NB4 (cell line): ENCODE measurements around the gene PRTN3.
"Not testable (repeated sequence)": the region's sequence is repeated elsewhere in the genome, so short reads cannot be mapped to it uniquely, and the experiment has no call there.

ENCODE experiments used
- DNase-seq: peaks from one replicate; pipeline ENCODE4 v3.0.0; 2010; ENCODE audit warnings: low read depth
- H3K4me3 ChIP-seq: one replicate; pipeline ENCODE4 v1.5.1; 2011; ENCODE audit warnings: mild to moderate bottlenecking, low read depth, low read length, moderate library complexity
- MYC ChIP-seq: IDR thresholded peaks from 2 replicates; pipeline ENCODE4 v1.6.1; 2011; ENCODE audit warnings: low read depth, low read length
- POLR2A ChIP-seq: IDR thresholded peaks from 2 replicates; pipeline ENCODE4 v1.6.1; 2011; ENCODE audit warnings: mild to moderate bottlenecking; ENCODE audit not compliant: insufficient read length; ENCODE audit errors: extremely low read depth
- TF ChIP-seq, protein P1 (sequence below): IDR thresholded peaks from one replicate; pipeline ENCODE4 v1.5.1; 2012; ENCODE audit warnings: low read depth, low read length
- TF ChIP-seq, protein P2 (sequence below): IDR thresholded peaks from 2 replicates; pipeline ENCODE4 v1.6.1; 2011; ENCODE audit warnings: low read depth, low read length

PRTN3 gene

DNA sequence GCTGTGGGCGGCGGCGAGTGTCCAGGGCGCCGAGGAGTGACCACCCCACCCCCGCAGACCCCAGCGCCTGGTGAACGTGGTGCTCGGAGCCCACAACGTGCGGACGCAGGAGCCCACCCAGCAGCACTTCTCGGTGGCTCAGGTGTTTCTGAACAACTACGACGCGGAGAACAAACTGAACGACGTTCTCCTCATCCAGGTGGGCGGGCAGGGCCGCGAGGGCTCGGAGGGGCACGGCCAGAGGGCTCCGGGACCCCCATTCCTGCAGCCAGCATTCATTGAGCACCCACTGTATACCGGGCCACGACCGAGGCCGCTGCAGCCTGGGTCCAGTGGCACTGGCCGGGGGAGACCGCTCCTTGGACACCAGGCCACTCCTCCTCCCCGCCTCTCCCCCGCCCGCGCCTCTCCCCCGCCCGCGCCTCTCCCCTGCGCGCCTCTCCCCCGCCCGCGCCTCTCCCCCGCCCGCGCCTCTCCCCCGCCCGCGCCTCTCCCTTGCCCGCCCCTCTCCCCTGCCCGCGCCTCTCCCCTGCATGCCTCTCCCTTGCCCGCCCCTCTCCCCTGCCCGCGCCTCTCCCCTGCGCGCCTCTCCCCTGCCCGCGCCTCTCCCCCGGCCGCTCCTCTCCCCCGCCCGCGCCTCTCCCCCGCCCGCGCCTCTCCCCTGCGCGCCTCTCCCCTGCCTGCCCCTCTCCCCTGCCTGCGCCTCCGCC, 3.2 kb downstream of the PRTN3 start:
- peak overlapping the region; percentile 32 for H3K4me3 ChIP-seq
- TF ChIP-seq MYC (no peak), POLR2A (no peak)
- TF ChIP-seq, protein P1, sequence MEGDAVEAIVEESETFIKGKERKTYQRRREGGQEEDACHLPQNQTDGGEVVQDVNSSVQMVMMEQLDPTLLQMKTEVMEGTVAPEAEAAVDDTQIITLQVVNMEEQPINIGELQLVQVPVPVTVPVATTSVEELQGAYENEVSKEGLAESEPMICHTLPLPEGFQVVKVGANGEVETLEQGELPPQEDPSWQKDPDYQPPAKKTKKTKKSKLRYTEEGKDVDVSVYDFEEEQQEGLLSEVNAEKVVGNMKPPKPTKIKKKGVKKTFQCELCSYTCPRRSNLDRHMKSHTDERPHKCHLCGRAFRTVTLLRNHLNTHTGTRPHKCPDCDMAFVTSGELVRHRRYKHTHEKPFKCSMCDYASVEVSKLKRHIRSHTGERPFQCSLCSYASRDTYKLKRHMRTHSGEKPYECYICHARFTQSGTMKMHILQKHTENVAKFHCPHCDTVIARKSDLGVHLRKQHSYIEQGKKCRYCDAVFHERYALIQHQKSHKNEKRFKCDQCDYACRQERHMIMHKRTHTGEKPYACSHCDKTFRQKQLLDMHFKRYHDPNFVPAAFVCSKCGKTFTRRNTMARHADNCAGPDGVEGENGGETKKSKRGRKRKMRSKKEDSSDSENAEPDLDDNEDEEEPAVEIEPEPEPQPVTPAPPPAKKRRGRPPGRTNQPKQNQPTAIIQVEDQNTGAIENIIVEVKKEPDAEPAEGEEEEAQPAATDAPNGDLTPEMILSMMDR = no peak
- TF ChIP-seq, protein P2, sequence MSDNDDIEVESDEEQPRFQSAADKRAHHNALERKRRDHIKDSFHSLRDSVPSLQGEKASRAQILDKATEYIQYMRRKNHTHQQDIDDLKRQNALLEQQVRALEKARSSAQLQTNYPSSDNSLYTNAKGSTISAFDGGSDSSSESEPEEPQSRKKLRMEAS = no peak
- DNase-seq = no peak

DNA sequence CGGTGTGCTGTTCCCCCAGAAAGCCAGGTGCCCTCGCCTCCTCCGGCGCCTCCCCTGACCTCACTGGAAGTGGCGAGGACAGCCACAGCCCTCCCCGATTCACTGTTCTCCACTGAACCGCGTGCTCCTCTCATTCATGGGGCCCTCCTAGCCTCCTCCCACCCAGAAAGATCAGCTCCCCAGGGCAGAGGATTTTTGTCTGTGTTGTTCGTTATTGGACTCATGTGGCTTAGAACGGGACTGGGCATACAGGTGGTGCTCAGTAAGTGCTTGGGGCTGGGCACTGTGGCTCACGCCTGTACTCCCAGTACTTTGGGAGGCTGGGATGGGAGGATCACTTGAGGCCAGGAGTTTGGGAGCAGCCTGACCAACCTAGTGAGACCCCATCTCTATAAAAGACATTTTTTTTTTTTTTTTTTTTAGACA, 3.8 kb downstream of the PRTN3 start:
- H3K4me3 ChIP-seq = no peak overlapping the region
- no peak for DNase-seq
- TF ChIP-seq POLR2A (no peak), MYC (no peak)
- TF ChIP-seq, protein P1 = no peak
- TF ChIP-seq, protein P2 = no peak

DNA sequence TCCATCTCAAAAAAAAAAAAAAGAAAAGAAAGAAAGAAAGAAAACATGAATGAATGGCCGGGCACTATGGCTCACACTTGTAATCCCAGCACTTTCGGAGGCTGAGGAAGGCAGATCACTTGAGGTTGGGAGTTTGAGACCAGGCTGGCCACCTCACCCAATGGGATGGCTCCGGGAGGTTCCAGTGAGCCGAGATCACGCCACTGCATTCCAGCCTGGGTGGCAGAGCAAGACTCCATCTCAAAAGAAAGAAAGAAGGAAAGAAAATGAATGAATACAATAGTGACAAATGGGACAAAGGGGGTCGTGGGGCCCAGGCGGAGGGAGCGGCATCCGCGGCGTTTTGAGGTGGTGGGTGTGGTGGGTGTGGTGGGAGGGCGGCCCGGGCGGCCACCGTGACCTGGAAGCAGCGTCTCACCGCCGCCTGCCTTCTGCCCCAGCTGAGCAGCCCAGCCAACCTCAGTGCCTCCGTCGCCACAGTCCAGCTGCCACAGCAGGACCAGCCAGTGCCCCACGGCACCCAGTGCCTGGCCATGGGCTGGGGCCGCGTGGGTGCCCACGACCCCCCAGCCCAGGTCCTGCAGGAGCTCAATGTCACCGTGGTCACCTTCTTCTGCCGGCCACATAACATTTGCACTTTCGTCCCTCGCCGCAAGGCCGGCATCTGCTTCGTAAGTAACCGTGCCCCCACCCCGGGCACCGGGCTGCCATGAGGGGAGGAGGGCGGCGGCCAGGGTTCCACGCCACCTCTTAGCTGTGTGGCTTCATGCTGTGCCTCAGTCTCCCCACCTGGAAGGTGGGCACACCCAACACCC, 5.1 kb downstream of the PRTN3 start:
- no peak overlapping the region for H3K4me3 ChIP-seq
- TF ChIP-seq POLR2A = no peak
- TF ChIP-seq, protein P2 = no peak
- no peak for DNase-seq

DNA sequence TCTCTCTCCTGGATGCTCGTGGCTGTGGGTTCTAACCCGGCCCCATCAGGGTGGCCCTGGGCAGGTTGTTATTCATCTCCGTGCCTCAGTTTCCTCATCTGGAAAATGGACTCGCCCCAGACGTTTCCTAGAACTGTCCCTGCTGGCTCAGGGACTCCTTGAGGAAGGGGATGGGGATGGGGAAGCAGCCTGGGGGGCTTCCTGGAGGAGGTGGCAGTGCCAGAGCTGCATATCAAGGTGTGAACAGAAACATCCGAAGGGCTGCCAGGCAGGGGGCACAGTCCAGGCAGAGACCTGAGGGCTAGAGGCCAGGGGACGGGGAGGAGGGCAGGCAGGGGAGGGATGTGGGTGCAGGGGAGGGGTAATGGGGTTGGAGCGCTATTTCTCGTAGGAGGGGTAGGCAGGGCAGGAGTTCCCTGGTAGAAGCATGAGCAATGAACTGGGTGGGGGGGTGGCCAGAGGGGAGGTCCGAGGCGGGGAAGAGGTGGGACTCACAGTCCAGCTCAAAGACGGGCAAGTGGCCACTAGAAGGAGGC, 7.7 kb downstream of the PRTN3 start:
- no peak overlapping the region for H3K4me3 ChIP-seq
- TF ChIP-seq MYC (no peak), POLR2A (no peak)
- TF ChIP-seq, protein P1 = no peak
- TF ChIP-seq, protein P2 = no peak
- peak; percentile 70 for DNase-seq

DNA sequence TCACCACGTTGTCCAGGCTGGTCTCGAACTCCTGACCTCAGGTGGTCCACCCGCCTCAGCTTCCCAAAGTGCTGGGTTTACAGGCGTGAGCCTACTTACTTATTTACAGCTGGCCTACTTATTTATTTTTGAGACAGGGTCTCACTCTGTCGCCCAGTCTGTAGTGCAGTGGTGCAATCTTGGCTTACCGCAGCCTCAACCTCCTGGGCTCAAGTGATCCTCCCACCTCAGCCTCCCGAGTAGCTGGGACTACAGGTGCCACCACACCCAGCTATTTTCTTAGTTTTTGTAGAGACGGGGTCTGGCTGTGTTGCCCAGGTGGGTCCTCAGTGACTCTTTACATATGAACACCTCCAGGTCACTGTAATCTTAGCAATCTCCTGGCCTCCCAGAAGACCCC, 8.4 kb downstream of the PRTN3 start:
- DNase-seq = not testable (repeated sequence)

DNA sequence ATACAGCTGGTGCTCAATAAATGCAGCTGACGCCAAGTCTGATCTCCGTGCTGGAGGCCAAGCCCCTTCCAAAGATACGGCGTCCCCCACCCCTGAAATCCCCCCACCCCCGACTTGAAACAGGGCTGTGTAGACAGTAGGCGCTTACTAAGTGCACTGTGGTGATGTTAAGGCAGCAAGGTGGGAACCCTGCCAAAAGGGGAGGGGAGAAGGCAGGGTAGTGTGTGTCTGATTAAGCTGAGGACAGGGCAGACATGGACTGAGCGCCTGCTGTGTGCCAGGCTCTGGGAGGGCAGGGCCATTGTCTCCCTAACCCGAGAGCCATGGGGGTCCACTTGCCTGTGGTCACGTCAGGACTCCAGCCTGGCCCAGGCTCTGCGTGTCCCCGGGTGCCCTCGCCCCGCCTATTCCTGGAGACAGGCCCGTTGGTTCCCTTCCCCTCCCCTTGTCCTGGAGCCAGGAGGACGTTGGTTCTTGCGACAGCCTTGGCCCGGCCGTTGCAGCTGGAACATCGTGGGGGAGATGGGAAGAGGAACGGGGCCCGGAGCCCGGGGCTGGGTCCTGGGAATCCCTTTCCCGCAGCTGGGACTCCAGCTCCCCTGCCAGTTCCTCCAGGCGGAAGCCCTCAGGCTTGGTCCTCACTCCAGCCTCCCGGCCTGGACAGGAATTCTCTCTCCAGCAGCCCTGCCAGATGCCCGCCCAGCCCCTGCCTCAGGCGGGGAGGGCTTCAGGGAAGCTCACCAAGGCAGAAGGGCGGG, 9.6 kb downstream of the PRTN3 start:
- peak; percentile 78 for DNase-seq
- H3K4me3 ChIP-seq = no peak overlapping the region
- TF ChIP-seq, protein P1 = no peak
- TF ChIP-seq, protein P2 = no peak
- no peak for TF ChIP-seq POLR2A
- TF ChIP-seq MYC = no peak

More for the DNA sequence above, 8.4 kb downstream of the PRTN3 start:
- not testable (repeated sequence) for H3K4me3 ChIP-seq
